Left ventricle myocardium inferior (tissue), 1 donor: ENCODE measurements around the gene CLEC16A. TPM values are rescaled to one million over a fixed set of nuclear protein-coding genes. Genes with fewer than 3 reads are reported as not detected.

Experiments used
- DNase-seq: peaks from one replicate; pipeline ENCODE4 v3.0.0-alpha.2; 2020
- H3K27ac ChIP-seq: fragments of 200-600 bp; replicated peaks from 2 replicates; pipeline ENCODE4 v1.8.0; 2021
- H3K27me3 ChIP-seq: fragments of 200-600 bp; 2 replicates; pipeline ENCODE4 v1.8.0; 2021; ENCODE audit warnings: low read depth
- H3K36me3 ChIP-seq: fragments of 200-600 bp; 2 replicates; pipeline ENCODE4 v1.8.0; 2021
- H3K4me1 ChIP-seq: fragments of 200-600 bp; 2 replicates; pipeline ENCODE4 v1.8.0; 2021
- H3K4me3 ChIP-seq: fragments of 200-600 bp; 2 replicates; pipeline ENCODE4 v1.8.0; 2021; ENCODE audit warnings: mild to moderate bottlenecking, moderate library complexity
- H3K9me3 ChIP-seq: fragments of 200-600 bp; replicated peaks from 2 replicates; pipeline ENCODE4 v1.8.0; 2021
- intact Hi-C: fragments of 100-400 bp; cut with micrococcal nuclease; formaldehyde crosslinking; loops from one replicate; pipeline ENCODE4 v1.11.0; 2022
- total RNA-seq: library from RNA; stranded (reverse); fragmentation: NEBNext Ultra II Directional; extraction: Animal tissue kit (Norgen Biotek cat#: 25700); gene quantifications from one replicate; pipeline ENCODE4 v1.2.1, GENCODE V29; 2021
- TF ChIP-seq, protein P1 (sequence below): fragments of 200-600 bp; IDR thresholded peaks from 2 replicates; pipeline ENCODE4 v1.8.0; 2021; ENCODE audit warnings: antibody characterized with exemption, mild to moderate bottlenecking, borderline replicate concordance
- donor health status: DM: no; HTN: yes; CAD: no; lungs with severe emphysema.

Gene CLEC16A
- total RNA-seq, 1 donor from 2014 or later, result 24.6 TPM

DNA sequence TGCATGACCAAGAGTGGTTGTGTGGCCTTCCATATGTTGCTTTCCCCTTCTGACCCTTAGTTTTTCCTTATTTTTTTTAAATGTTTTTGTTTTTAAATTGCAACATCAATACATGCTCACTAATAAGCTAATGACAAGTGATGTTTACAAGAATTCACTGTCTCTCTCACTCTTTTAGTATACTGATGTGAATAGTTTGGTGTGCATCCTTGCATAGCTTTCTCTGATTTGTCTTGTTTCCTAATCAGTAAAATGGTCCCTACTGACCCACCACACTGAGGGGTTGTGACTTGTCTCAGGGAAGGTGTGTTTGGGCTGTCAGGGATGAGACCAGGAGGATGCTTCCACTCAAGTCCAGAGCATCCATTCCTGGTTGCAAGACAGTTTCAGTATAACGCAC lies 41.4 kb upstream of the CLEC16A start:
- intact Hi-C loops, result no loop called here
- Histone ChIP-seq H3K4me1 (peaks cover 10% of the 10 kb centered on the region), H3K27ac (no peak overlapping the region), H3K9me3 (peaks cover 11% of the 10 kb centered on the region), H3K4me3 (no peak overlapping the region), H3K36me3 (peaks cover 55% of the 10 kb centered on the region), H3K27me3 (no peaks in the 10 kb centered on the region)
- TF ChIP-seq, protein P1, sequence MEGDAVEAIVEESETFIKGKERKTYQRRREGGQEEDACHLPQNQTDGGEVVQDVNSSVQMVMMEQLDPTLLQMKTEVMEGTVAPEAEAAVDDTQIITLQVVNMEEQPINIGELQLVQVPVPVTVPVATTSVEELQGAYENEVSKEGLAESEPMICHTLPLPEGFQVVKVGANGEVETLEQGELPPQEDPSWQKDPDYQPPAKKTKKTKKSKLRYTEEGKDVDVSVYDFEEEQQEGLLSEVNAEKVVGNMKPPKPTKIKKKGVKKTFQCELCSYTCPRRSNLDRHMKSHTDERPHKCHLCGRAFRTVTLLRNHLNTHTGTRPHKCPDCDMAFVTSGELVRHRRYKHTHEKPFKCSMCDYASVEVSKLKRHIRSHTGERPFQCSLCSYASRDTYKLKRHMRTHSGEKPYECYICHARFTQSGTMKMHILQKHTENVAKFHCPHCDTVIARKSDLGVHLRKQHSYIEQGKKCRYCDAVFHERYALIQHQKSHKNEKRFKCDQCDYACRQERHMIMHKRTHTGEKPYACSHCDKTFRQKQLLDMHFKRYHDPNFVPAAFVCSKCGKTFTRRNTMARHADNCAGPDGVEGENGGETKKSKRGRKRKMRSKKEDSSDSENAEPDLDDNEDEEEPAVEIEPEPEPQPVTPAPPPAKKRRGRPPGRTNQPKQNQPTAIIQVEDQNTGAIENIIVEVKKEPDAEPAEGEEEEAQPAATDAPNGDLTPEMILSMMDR, result no peak
- DNase-seq, result no peak

DNA sequence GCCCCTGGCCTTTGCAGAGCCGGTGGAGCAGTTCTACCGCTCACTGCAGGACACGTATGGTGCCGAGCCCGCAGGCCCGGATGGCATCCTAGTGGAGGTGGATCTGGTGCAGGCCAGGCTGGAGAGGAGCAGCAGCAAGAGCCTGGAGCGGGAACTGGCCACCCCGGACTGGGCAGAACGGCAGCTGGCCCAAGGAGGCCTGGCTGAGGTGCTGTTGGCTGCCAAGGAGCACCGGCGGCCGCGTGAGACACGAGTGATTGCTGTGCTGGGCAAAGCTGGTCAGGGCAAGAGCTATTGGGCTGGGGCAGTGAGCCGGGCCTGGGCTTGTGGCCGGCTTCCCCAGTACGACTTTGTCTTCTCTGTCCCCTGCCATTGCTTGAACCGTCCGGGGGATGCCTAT lies 37.9 kb upstream of the CLEC16A start:
- no peak for DNase-seq
- Histone ChIP-seq H3K27me3 (no peaks in the 10 kb centered on the region), H3K36me3 (peaks cover 62% of the 10 kb centered on the region), H3K4me1 (peaks cover 10% of the 10 kb centered on the region), H3K27ac (no peak overlapping the region), H3K9me3 (peaks cover 11% of the 10 kb centered on the region), H3K4me3 (no peak overlapping the region)
- intact Hi-C loops, result no loop called here
- TF ChIP-seq, protein P1, result no peak

DNA sequence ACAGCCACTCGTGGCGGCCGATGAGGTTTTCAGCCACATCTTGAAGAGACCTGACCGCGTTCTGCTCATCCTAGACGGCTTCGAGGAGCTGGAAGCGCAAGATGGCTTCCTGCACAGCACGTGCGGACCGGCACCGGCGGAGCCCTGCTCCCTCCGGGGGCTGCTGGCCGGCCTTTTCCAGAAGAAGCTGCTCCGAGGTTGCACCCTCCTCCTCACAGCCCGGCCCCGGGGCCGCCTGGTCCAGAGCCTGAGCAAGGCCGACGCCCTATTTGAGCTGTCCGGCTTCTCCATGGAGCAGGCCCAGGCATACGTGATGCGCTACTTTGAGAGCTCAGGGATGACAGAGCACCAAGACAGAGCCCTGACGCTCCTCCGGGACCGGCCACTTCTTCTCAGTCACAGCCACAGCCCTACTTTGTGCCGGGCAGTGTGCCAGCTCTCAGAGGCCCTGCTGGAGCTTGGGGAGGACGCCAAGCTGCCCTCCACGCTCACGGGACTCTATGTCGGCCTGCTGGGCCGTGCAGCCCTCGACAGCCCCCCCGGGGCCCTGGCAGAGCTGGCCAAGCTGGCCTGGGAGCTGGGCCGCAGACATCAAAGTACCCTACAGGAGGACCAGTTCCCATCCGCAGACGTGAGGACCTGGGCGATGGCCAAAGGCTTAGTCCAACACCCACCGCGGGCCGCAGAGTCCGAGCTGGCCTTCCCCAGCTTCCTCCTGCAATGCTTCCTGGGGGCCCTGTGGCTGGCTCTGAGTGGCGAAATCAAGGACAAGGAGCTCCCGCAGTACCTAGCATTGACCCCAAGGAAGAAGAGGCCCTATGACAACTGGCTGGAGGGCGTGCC lies 37.2 kb upstream of the CLEC16A start:
- Histone ChIP-seq H3K9me3 (peaks cover 11% of the 10 kb centered on the region), H3K36me3 (peaks cover 57% of the 10 kb centered on the region), H3K4me1 (peaks cover 10% of the 10 kb centered on the region), H3K27me3 (no peaks in the 10 kb centered on the region), H3K4me3 (no peak overlapping the region), H3K27ac (peak overlapping the region; percentile 40)
- TF ChIP-seq, protein P1, result no peak
- peak; percentile 59 for DNase-seq
- intact Hi-C loops, result no loop called here

DNA sequence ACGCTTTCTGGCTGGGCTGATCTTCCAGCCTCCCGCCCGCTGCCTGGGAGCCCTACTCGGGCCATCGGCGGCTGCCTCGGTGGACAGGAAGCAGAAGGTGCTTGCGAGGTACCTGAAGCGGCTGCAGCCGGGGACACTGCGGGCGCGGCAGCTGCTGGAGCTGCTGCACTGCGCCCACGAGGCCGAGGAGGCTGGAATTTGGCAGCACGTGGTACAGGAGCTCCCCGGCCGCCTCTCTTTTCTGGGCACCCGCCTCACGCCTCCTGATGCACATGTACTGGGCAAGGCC lies 36.7 kb upstream of the CLEC16A start:
- no peaks in the 10 kb centered on the region for H3K27me3 ChIP-seq
- H3K27ac ChIP-seq, result peak overlapping the region; percentile 40
- intact Hi-C loops, result no loop called here
- H3K36me3 ChIP-seq, result peaks cover 51% of the 10 kb centered on the region
- peaks cover 7% of the 10 kb centered on the region for H3K9me3 ChIP-seq
- no peak overlapping the region for H3K4me3 ChIP-seq
- DNase-seq, result no peak
- peaks cover 14% of the 10 kb centered on the region for H3K4me1 ChIP-seq
- TF ChIP-seq, protein P1, result no peak

DNA sequence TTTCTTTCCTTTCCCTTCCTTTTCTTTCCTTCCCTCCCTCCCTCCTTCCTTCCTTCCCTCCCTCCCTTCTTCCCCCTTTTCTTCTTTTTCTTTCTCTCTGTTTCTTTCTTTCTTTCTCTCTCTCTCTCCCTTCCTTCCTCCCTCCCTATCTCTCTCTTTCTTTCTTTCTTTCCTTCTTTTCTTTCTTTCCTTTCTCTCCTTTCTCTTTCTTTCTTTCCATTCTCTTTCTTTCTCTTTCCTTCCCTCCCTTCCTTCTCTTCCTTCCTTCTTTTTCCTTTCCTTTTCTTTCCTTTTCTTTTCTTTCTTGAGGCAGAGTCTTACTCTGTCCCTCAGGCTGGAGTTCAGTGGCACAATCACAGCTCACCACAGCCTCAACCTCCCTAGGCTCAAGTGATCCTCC lies 33.1 kb upstream of the CLEC16A start:
- no peak overlapping the region for H3K27ac ChIP-seq
- no peak overlapping the region for H3K4me3 ChIP-seq
- TF ChIP-seq, protein P1, result no peak
- H3K4me1 ChIP-seq, result peaks cover 17% of the 10 kb centered on the region
- peaks cover 33% of the 10 kb centered on the region for H3K36me3 ChIP-seq
- no peaks in the 10 kb centered on the region for H3K9me3 ChIP-seq
- intact Hi-C loops, result loop anchor here (10.0 kb wide), 1 partner anchor 166 kb away; the partner anchor contains the start of gene NUBP1
- no peak for DNase-seq
- no peaks in the 10 kb centered on the region for H3K27me3 ChIP-seq
